Lower leg skin (tissue), 3 donors: Measurements from ENCODE around the gene NUP85.

Experiments
- POLR2A ChIP-seq, 2 donors: fragments of 450-650 bp; IDR thresholded peaks; one replicate each; pipeline ENCODE4 v1.6.1; 2016 to 2017; ENCODE audit warnings: antibody characterized with exemption in 2 of 2, mild to moderate bottlenecking in 1 of 2, moderate library complexity in 1 of 2
- TF ChIP-seq, protein P1 (sequence below), 3 donors: fragments of 450-650 bp; IDR thresholded peaks; one replicate each; pipeline ENCODE4 v1.5.1; 2016; ENCODE audit warnings: antibody characterized with exemption in 3 of 3, mild to moderate bottlenecking in 3 of 3, moderate library complexity in 2 of 3

DNA sequence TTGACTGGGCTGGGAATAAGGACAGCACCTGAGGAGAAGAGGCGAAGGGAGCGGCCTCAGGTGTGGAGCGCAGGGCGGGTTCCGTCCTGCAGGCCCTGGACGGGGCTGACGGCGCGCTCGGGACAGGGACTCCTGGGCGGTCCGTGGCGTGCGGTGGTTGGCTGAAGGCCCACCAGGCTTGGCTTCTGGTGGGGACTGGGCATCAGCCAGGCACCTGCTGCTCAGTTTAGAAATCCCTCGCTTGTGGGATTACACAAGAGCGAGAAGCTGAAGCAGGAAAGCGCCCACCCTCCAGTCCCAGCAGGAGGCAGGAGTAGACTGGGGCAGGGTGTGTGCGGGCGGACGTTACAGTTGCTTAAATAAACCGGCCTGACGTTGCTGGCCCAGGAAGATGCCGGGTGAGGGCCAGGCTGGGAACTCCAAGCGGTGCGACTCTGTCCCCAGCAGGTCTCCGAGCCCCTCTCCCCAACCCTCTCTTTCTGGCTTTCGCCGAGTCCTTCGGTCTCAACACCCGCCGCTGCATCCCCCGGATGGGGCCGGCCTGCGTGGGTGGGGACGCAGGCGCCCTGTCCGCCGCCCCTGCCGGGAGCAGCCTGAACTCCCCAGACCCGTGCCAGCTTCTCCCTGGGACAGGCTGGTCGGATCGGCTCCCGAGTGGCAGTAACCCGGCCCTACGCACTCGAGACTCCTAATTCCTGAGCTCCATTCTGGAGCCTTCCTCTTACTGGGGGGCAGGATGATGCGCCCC is 64.9 kb downstream of the NUP85 start:
- TF ChIP-seq, protein P1, sequence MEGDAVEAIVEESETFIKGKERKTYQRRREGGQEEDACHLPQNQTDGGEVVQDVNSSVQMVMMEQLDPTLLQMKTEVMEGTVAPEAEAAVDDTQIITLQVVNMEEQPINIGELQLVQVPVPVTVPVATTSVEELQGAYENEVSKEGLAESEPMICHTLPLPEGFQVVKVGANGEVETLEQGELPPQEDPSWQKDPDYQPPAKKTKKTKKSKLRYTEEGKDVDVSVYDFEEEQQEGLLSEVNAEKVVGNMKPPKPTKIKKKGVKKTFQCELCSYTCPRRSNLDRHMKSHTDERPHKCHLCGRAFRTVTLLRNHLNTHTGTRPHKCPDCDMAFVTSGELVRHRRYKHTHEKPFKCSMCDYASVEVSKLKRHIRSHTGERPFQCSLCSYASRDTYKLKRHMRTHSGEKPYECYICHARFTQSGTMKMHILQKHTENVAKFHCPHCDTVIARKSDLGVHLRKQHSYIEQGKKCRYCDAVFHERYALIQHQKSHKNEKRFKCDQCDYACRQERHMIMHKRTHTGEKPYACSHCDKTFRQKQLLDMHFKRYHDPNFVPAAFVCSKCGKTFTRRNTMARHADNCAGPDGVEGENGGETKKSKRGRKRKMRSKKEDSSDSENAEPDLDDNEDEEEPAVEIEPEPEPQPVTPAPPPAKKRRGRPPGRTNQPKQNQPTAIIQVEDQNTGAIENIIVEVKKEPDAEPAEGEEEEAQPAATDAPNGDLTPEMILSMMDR (IDR thresholded peaks at IDR 0.05), result no peak
- TF ChIP-seq POLR2A (IDR thresholded peaks at IDR 0.05), result no peak
